ENCODE data around the gene SERPINB10.
A peak's percentile ranks its signal among the peaks of the same experiment; 100 is the strongest.
"Not testable (repeated sequence)": the region's sequence is repeated elsewhere in the genome, so short reads cannot be mapped to it uniquely, and the experiment has no call there.

SERPINB10 gene

DNA sequence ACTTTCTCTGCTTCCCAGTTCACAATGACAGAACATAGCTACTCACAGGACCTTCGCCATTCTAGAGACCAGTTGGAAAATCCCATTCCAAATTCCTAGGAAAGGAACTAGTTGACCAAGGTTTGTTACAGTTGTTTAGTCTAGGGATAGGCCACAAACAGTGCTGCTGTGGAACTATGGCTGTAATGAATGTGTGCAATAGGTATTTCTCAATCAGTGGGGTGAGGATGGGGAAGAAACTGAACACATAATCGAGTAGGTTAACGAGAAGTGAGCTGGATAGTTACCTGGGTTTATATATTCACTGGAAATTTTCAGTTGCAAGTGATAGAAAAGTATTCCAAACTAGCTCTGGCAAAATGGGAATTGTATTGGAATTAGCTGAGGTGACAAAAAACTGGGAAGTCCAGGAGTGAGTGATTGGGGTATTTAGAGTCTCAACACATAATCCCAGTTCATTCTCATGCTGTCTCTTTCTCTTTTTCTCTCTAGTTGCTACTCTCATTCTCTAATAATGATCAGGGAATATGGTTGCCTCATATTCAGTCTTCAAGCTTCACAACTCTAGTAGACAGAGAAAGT, 23.1 kb downstream of the SERPINB10 start:
- DNase-seq (ENCODE audit: low spot score in 2 of 2) = no peak
- no peaks in the 10 kb centered on the region for H3K36me3 Mint-ChIP-seq (ENCODE audit: insufficient read depth)
- H3K4me3 Mint-ChIP-seq = no peak overlapping the region
- H3K4me1 Mint-ChIP-seq = no peaks in the 10 kb centered on the region
- H3K27ac Mint-ChIP-seq (ENCODE audit: low read depth) = no peak overlapping the region
- ATAC-seq (replicated peaks; ENCODE audit: extremely low read depth, poor library complexity, severe bottlenecking) = no peak
- H3K27me3 Mint-ChIP-seq = peaks cover 36% of the 10 kb centered on the region
- no peaks in the 10 kb centered on the region for H3K9me3 Mint-ChIP-seq

GRCh38 chr18:63936156-63936931, 28.6 kb downstream of the SERPINB10 start:
- Mint-ChIP-seq H3K36me3 (ENCODE audit: insufficient read depth) (no peaks in the 10 kb centered on the region), H3K4me1 (no peaks in the 10 kb centered on the region), H3K27ac (ENCODE audit: low read depth) (no peak overlapping the region), H3K27me3 (peaks cover 24% of the 10 kb centered on the region), H3K4me3 (no peak overlapping the region), H3K9me3 (no peaks in the 10 kb centered on the region)
- ATAC-seq (replicated peaks; ENCODE audit: extremely low read depth, poor library complexity, severe bottlenecking) (peak; percentile 84), DNase-seq (ENCODE audit: low spot score in 2 of 2) (peak; percentile 33 to 47)

DNA sequence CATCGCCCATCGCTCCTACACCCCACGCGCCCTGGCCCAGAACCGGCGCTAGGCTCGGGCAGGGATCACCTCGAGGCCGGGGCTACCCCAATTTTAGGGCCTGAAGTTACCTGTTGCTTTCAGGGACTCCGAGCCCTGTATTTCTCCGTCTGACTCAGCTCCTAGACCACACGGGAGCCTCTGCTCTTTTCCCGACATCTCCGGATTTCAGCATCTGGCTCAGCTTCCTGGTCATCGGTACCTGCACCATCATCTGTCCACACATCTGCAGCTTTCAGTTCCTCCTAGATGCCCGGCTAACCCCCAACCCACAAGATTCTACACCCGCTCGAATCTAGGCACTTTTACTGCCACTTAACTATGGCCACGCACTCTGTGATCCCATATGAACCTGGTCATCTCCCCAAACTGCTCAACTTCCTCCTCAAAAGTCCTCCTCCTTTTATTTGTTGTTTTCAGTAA, 29.2 kb downstream of the SERPINB10 start:
- H3K27ac Mint-ChIP-seq (ENCODE audit: low read depth) = no peak overlapping the region
- H3K36me3 Mint-ChIP-seq (ENCODE audit: insufficient read depth) = no peaks in the 10 kb centered on the region
- no peaks in the 10 kb centered on the region for H3K9me3 Mint-ChIP-seq
- H3K27me3 Mint-ChIP-seq = peaks cover 24% of the 10 kb centered on the region
- DNase-seq (ENCODE audit: low spot score in 2 of 2) = no peak
- no peaks in the 10 kb centered on the region for H3K4me1 Mint-ChIP-seq
- no peak for ATAC-seq (replicated peaks; ENCODE audit: extremely low read depth, poor library complexity, severe bottlenecking)
- no peak overlapping the region for H3K4me3 Mint-ChIP-seq

- DNase-seq (ENCODE audit: low spot score in 2 of 2) = no peak
- Mint-ChIP-seq H3K4me3 (no peak overlapping the region), H3K27ac (ENCODE audit: low read depth) (no peak overlapping the region), H3K9me3 (no peaks in the 10 kb centered on the region), H3K4me1 (no peaks in the 10 kb centered on the region), H3K36me3 (ENCODE audit: insufficient read depth) (no peaks in the 10 kb centered on the region), H3K27me3 (peaks cover 42% of the 10 kb centered on the region)
- ATAC-seq (replicated peaks; ENCODE audit: extremely low read depth, poor library complexity, severe bottlenecking) = no peak
These were observed 32.2 kb downstream of the SERPINB10 start for GRCh38 chr18:63940008-63940407.

DNA sequence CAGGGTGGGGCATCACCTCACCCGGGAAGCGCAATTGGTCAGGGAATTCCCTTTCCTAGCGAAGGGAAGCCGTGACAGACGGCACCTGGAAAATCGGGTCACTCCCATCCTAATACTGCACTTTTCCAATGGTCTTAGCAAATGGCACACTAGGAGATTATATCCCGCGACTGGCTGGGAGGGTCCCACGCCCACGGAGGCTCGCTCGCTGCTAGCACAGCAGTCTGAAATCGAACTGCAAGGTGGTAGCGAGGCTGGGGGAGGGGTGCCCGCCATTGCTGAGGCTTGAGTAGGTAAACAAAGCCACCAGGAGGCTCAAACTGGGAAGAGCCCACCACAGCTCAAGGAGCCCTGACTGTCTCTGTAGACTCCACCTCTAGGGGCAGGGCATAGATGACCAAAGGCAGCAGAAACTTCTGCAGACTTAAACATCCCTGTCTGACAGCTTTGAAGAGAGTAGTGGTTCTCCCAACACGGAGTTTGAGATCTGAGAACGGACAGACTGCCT, 32.8 kb downstream of the SERPINB10 start:
- H3K27me3 Mint-ChIP-seq = peaks cover 39% of the 10 kb centered on the region
- not testable (repeated sequence) for H3K4me3 Mint-ChIP-seq; H3K27ac Mint-ChIP-seq (ENCODE audit: low read depth); H3K9me3 Mint-ChIP-seq; ATAC-seq (replicated peaks; ENCODE audit: extremely low read depth, poor library complexity, severe bottlenecking); H3K4me1 Mint-ChIP-seq; DNase-seq (ENCODE audit: low spot score in 2 of 2); H3K36me3 Mint-ChIP-seq (ENCODE audit: insufficient read depth)

DNA sequence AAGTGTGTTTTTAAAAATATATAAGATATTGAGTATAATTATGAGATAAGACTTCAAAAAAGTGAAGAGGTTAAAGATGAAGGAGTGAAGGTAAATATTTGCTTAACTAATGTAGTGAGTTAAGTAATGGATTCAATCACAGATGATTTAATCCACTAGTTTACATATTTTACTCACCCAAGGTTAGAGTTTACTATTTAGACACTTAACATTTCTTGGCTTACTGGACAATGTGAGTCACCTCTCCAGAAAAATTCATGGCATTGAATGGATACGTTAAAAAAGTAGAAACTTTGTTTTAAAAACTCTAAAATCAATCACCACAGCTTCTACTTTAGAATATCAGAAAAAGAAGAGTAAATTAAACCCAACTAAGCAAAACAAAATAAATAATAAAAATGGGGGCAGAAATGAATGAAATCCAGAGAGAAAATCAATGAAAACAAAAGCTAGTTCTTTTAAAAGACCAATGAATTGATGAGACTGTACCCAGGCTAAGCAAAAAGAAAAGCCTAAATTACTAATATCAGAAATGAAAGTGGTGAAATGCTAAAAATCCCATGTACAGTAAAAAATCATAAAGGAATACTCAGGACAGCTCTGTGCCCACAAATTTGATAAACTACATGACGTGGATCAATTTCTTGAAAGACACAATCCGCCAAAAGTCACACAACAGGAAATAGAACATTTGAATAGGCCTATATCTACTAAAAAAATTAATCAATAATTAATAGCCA, 39.5 kb downstream of the SERPINB10 start:
- Mint-ChIP-seq H3K27me3 (peaks cover 28% of the 10 kb centered on the region), H3K9me3 (peaks cover 5% of the 10 kb centered on the region), H3K36me3 (ENCODE audit: insufficient read depth) (no peaks in the 10 kb centered on the region), H3K4me1 (peaks cover 27% of the 10 kb centered on the region), H3K27ac (ENCODE audit: low read depth) (no peak overlapping the region), H3K4me3 (no peak overlapping the region)
- ATAC-seq (replicated peaks; ENCODE audit: extremely low read depth, poor library complexity, severe bottlenecking) (no peak), DNase-seq (ENCODE audit: low spot score in 2 of 2) (no peak)

GRCh38 chr18:63949068-63949737, 41.4 kb downstream of the SERPINB10 start, which contains the start of gene HMSD:
TSS of gene HMSD (plus strand) at chr18:63949301. CDS start at chr18:63953456, 4,155 bp downstream.
- H3K27ac Mint-ChIP-seq (ENCODE audit: low read depth) = peak within 1 kb of the TSS; percentile 54
- no peaks in the 10 kb centered on the region for H3K36me3 Mint-ChIP-seq (ENCODE audit: insufficient read depth)
- H3K9me3 Mint-ChIP-seq = peaks cover 5% of the 10 kb centered on the region
- DNase-seq (ENCODE audit: low spot score in 2 of 2) (peak in 1 of 2 donors; percentile 16), ATAC-seq (replicated peaks; ENCODE audit: extremely low read depth, poor library complexity, severe bottlenecking) (peak; percentile 88)
- H3K4me3 Mint-ChIP-seq = peak within 1 kb of the TSS; percentile 79
- H3K4me1 Mint-ChIP-seq = peaks cover 27% of the 10 kb centered on the region
- peaks cover 8% of the 10 kb centered on the region for H3K27me3 Mint-ChIP-seq

DNA sequence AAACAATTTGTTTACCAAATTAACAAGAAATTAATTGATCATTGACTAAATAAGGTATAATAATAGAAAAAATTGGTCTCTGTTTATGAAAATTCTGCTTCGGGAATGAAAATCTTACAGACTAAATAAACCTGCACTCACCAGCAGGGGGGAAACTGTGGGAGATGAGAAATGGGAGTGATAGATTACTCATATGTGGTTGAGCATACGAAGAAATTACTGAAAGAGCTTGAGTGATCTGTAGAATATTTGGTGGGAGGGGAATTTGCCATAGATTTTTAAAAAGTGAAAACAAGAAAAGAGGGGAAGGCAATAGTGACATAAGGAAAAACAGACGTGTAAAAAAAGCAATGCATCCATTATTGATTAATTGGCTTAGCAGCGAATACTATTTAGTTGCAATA, 43.5 kb downstream of the SERPINB10 start:
- no peak overlapping the region for H3K27ac Mint-ChIP-seq (ENCODE audit: low read depth)
- H3K36me3 Mint-ChIP-seq (ENCODE audit: insufficient read depth) = no peaks in the 10 kb centered on the region
- peaks cover 13% of the 10 kb centered on the region for H3K27me3 Mint-ChIP-seq
- DNase-seq (ENCODE audit: low spot score in 2 of 2) (no peak), ATAC-seq (replicated peaks; ENCODE audit: extremely low read depth, poor library complexity, severe bottlenecking) (no peak)
- peaks cover 5% of the 10 kb centered on the region for H3K9me3 Mint-ChIP-seq
- H3K4me3 Mint-ChIP-seq = no peak overlapping the region
- H3K4me1 Mint-ChIP-seq = peaks cover 27% of the 10 kb centered on the region

DNA sequence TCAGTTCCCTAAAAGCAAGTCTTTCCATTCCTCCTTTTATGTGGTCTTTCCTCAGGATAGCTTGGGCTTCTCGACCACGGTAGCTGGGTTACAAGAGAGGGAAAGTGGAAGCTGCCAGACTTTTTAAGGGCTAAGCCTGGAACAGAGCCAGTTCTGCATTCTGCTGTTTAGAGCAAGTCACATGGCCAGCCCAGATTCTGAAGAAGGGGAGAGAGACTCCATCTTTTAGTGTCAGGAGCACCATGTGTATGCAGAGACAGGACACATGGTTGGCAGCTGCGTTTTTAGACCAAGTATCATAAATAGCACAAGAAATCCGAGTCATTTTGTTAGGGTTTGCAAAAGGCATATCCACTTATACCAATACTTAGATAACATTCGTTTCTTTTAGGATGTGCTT, 46.1 kb downstream of the SERPINB10 start:
- DNase-seq (ENCODE audit: low spot score in 2 of 2) (no peak), ATAC-seq (replicated peaks; ENCODE audit: extremely low read depth, poor library complexity, severe bottlenecking) (no peak)
- Mint-ChIP-seq H3K27ac (ENCODE audit: low read depth) (no peak overlapping the region), H3K4me1 (peaks cover 18% of the 10 kb centered on the region), H3K4me3 (no peak overlapping the region), H3K27me3 (peaks cover 13% of the 10 kb centered on the region), H3K9me3 (peaks cover 5% of the 10 kb centered on the region), H3K36me3 (ENCODE audit: insufficient read depth) (no peaks in the 10 kb centered on the region)

DNA sequence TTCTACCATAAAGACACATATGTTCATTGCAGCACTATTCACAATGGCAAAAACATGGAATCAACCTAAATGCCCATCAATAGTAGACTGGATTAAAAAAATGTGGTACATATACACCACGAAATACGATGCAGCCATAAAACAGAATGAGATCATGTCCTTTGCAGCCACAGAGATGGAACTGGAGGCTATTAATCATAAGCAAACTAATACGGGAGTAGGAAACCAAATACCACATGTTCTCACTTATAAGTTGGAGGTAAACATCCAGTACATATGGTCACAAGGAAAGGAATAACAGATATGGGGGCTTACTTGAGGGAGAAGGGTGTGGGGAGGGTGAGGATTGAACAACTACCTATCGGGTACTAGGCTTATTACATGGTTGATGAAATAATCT, 49.0 kb downstream of the SERPINB10 start:
- H3K36me3 Mint-ChIP-seq (ENCODE audit: insufficient read depth) = no peaks in the 10 kb centered on the region
- H3K27me3 Mint-ChIP-seq = peaks cover 34% of the 10 kb centered on the region
- DNase-seq (ENCODE audit: low spot score in 2 of 2) = no peak

GRCh38 chr18:63960891-63961290, 53.1 kb downstream of the SERPINB10 start:
- Mint-ChIP-seq H3K27ac (ENCODE audit: low read depth) (no peak overlapping the region), H3K9me3 (no peaks in the 10 kb centered on the region), H3K27me3 (peaks cover 40% of the 10 kb centered on the region), H3K36me3 (ENCODE audit: insufficient read depth) (no peaks in the 10 kb centered on the region), H3K4me1 (no peaks in the 10 kb centered on the region), H3K4me3 (no peak overlapping the region)
- DNase-seq (ENCODE audit: low spot score in 2 of 2) (no peak), ATAC-seq (replicated peaks; ENCODE audit: extremely low read depth, poor library complexity, severe bottlenecking) (no peak)

More for the DNA sequence above, 49.0 kb downstream of the SERPINB10 start:
- no peak for ATAC-seq (replicated peaks; ENCODE audit: extremely low read depth, poor library complexity, severe bottlenecking)
- no peaks in the 10 kb centered on the region for H3K4me1 Mint-ChIP-seq
- H3K27ac Mint-ChIP-seq (ENCODE audit: low read depth) = no peak overlapping the region
- no peak overlapping the region for H3K4me3 Mint-ChIP-seq
- no peaks in the 10 kb centered on the region for H3K9me3 Mint-ChIP-seq

DNA sequence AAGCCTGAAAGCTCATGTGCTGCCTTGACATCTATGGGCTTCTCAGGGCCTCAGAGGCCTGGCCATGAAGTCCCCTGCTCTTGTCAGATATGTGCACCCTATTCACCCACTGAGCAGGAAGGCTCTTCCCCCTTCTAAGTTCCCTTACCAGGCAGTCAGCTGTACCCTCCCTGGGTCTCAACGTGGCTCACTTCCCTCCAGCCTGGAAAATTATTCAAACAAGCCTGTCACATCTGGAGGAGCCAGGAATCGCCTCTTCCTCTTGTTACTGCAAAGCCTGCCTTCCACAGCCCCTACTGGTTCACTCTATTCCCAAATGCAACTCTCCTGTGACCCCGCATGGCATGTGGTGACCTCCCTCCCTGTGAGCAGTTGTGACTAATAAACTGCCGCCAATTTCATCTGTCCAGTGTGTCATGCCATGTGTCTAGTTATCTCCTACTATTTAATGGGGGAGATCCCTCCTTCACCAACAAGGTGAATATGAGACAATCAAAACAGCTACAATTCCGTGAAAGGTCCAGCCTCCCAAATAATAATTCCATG, 53.8 kb downstream of the SERPINB10 start:
- DNase-seq (ENCODE audit: low spot score in 2 of 2) (no peak), ATAC-seq (replicated peaks; ENCODE audit: extremely low read depth, poor library complexity, severe bottlenecking) (no peak)
- no peak overlapping the region for H3K4me3 Mint-ChIP-seq
- H3K9me3 Mint-ChIP-seq = no peaks in the 10 kb centered on the region
- H3K36me3 Mint-ChIP-seq (ENCODE audit: insufficient read depth) = no peaks in the 10 kb centered on the region
- H3K27me3 Mint-ChIP-seq = peaks cover 39% of the 10 kb centered on the region
- H3K27ac Mint-ChIP-seq (ENCODE audit: low read depth) = no peak overlapping the region
- no peaks in the 10 kb centered on the region for H3K4me1 Mint-ChIP-seq

Data from central memory CD8-positive, alpha-beta T cell (primary cell).